ENCODE results near the gene DLG2. TPM values are rescaled to one million over a fixed set of nuclear protein-coding genes. Genes with fewer than 3 reads are reported as not detected.

The DLG2 gene
- total and polyA plus RNA-seq, 4 donors = 1.3 to 23.3 (median 10.9) TPM

GRCh38 chr11:83502041-83502440, 2125.1 kb downstream of the DLG2 start:
- no peaks in the 10 kb centered on the region for H3K4me1 ChIP-seq (ENCODE audit: control insufficient read depth in 1 of 2, insufficient read depth in 2 of 2, low read length in 2 of 2)
- intact Hi-C loops (cut with DNase I) = no loop called here
- DNase-seq (no peak), ATAC-seq (ENCODE audit: low FRiP score) (no peak)
- H3K36me3 ChIP-seq (ENCODE audit: control insufficient read depth in 1 of 2, insufficient read depth in 2 of 2, low read length in 1 of 2) = no peaks in the 10 kb centered on the region
- WGBS, 2 donors = 83 to 85% methylated on average over 3 of the region's 3 CpGs
- H3K27ac ChIP-seq (ENCODE audit: low read depth in 1 of 2, low read length in 2 of 2) = no peak overlapping the region
- H3K27me3 ChIP-seq (ENCODE audit: control insufficient read depth in 1 of 2, insufficient read depth in 2 of 2, low read length in 1 of 2) = no peaks in the 10 kb centered on the region
- H3K9me3 ChIP-seq (ENCODE audit: control insufficient read depth, low read length) = no peaks in the 10 kb centered on the region
- H3K4me3 ChIP-seq (ENCODE audit: low read length in 2 of 2) = no peak overlapping the region

- Histone ChIP-seq H3K36me3 (ENCODE audit: control insufficient read depth in 1 of 2, insufficient read depth in 2 of 2, low read length in 1 of 2) (no peaks in the 10 kb centered on the region), H3K27me3 (ENCODE audit: control insufficient read depth in 1 of 2, insufficient read depth in 2 of 2, low read length in 1 of 2) (no peaks in the 10 kb centered on the region), H3K9me3 (ENCODE audit: control insufficient read depth, low read length) (no peaks in the 10 kb centered on the region), H3K4me1 (ENCODE audit: control insufficient read depth in 1 of 2, insufficient read depth in 2 of 2, low read length in 2 of 2) (no peaks in the 10 kb centered on the region), H3K4me3 (ENCODE audit: low read length in 2 of 2) (no peak overlapping the region), H3K27ac (ENCODE audit: low read depth in 1 of 2, low read length in 2 of 2) (no peak overlapping the region)
- intact Hi-C loops (cut with DNase I) = no loop called here
- DNase-seq (no peak), ATAC-seq (ENCODE audit: low FRiP score) (no peak)
- 85 to 87% methylated on average over 1 of the region's 1 CpG for WGBS, 2 donors
Observed at GRCh38 chr11:83493917-83494316, 2133.2 kb downstream of the DLG2 start.

GRCh38 chr11:83493034-83493433, 2134.1 kb downstream of the DLG2 start:
- DNase-seq (no peak), ATAC-seq (ENCODE audit: low FRiP score) (no peak)
- Histone ChIP-seq H3K4me1 (ENCODE audit: control insufficient read depth in 1 of 2, insufficient read depth in 2 of 2, low read length in 2 of 2) (no peaks in the 10 kb centered on the region), H3K27ac (ENCODE audit: low read depth in 1 of 2, low read length in 2 of 2) (no peak overlapping the region), H3K36me3 (ENCODE audit: control insufficient read depth in 1 of 2, insufficient read depth in 2 of 2, low read length in 1 of 2) (no peaks in the 10 kb centered on the region), H3K27me3 (ENCODE audit: control insufficient read depth in 1 of 2, insufficient read depth in 2 of 2, low read length in 1 of 2) (no peaks in the 10 kb centered on the region), H3K9me3 (ENCODE audit: control insufficient read depth, low read length) (no peaks in the 10 kb centered on the region), H3K4me3 (ENCODE audit: low read length in 2 of 2) (no peak overlapping the region)
- intact Hi-C loops (cut with DNase I) = no loop called here
- WGBS, 2 donors = 55 to 57% methylated on average over 1 of the region's 1 CpG

- Histone ChIP-seq H3K27me3 (ENCODE audit: control insufficient read depth in 1 of 2, insufficient read depth in 2 of 2, low read length in 1 of 2) (no peaks in the 10 kb centered on the region), H3K36me3 (ENCODE audit: control insufficient read depth in 1 of 2, insufficient read depth in 2 of 2, low read length in 1 of 2) (no peaks in the 10 kb centered on the region), H3K4me3 (ENCODE audit: low read length in 2 of 2) (no peak overlapping the region), H3K27ac (ENCODE audit: low read depth in 1 of 2, low read length in 2 of 2) (no peak overlapping the region), H3K9me3 (ENCODE audit: control insufficient read depth, low read length) (no peaks in the 10 kb centered on the region), H3K4me1 (ENCODE audit: control insufficient read depth in 1 of 2, insufficient read depth in 2 of 2, low read length in 2 of 2) (no peaks in the 10 kb centered on the region)
- intact Hi-C loops (cut with DNase I) = no loop called here
- DNase-seq = no peak
- no peak for ATAC-seq (ENCODE audit: low FRiP score)
- 63 to 73% methylated on average over 6 of the region's 6 CpGs for WGBS, 2 donors
Observed at GRCh38 chr11:83483808-83484207, 2143.3 kb downstream of the DLG2 start.

- DNase-seq (no peak), ATAC-seq (ENCODE audit: low FRiP score) (no peak)
- Histone ChIP-seq H3K27ac (ENCODE audit: low read depth in 1 of 2, low read length in 2 of 2) (no peak overlapping the region), H3K27me3 (ENCODE audit: control insufficient read depth in 1 of 2, insufficient read depth in 2 of 2, low read length in 1 of 2) (no peaks in the 10 kb centered on the region), H3K4me1 (ENCODE audit: control insufficient read depth in 1 of 2, insufficient read depth in 2 of 2, low read length in 2 of 2) (no peaks in the 10 kb centered on the region), H3K4me3 (ENCODE audit: low read length in 2 of 2) (no peak overlapping the region), H3K36me3 (ENCODE audit: control insufficient read depth in 1 of 2, insufficient read depth in 2 of 2, low read length in 1 of 2) (no peaks in the 10 kb centered on the region), H3K9me3 (ENCODE audit: control insufficient read depth, low read length) (no peaks in the 10 kb centered on the region)
- intact Hi-C loops (cut with DNase I) = no loop called here
- 24 to 38% methylated on average over 3 of the region's 3 CpGs for WGBS, 2 donors
Observed at GRCh38 chr11:83480811-83481210, 2146.3 kb downstream of the DLG2 start.

- 74 to 81% methylated on average over 8 of the region's 8 CpGs for WGBS, 2 donors
- Histone ChIP-seq H3K9me3 (ENCODE audit: control insufficient read depth, low read length) (no peaks in the 10 kb centered on the region), H3K36me3 (ENCODE audit: control insufficient read depth in 1 of 2, insufficient read depth in 2 of 2, low read length in 1 of 2) (no peaks in the 10 kb centered on the region), H3K27me3 (ENCODE audit: control insufficient read depth in 1 of 2, insufficient read depth in 2 of 2, low read length in 1 of 2) (no peaks in the 10 kb centered on the region), H3K27ac (ENCODE audit: low read depth in 1 of 2, low read length in 2 of 2) (no peak overlapping the region), H3K4me3 (ENCODE audit: low read length in 2 of 2) (no peak overlapping the region), H3K4me1 (ENCODE audit: control insufficient read depth in 1 of 2, insufficient read depth in 2 of 2, low read length in 2 of 2) (no peaks in the 10 kb centered on the region)
- DNase-seq (no peak), ATAC-seq (ENCODE audit: low FRiP score) (no peak)
- intact Hi-C loops (cut with DNase I) = no loop called here
Observed at GRCh38 chr11:83480251-83480650, 2146.9 kb downstream of the DLG2 start.

- H3K4me1 ChIP-seq (ENCODE audit: control insufficient read depth in 1 of 2, insufficient read depth in 2 of 2, low read length in 2 of 2) = no peaks in the 10 kb centered on the region
- no peaks in the 10 kb centered on the region for H3K27me3 ChIP-seq (ENCODE audit: control insufficient read depth in 1 of 2, insufficient read depth in 2 of 2, low read length in 1 of 2)
- ATAC-seq (ENCODE audit: low FRiP score) (no peak), DNase-seq (no peak)
- H3K4me3 ChIP-seq (ENCODE audit: low read length in 2 of 2) = no peak overlapping the region
- no peaks in the 10 kb centered on the region for H3K9me3 ChIP-seq (ENCODE audit: control insufficient read depth, low read length)
- H3K27ac ChIP-seq (ENCODE audit: low read depth in 1 of 2, low read length in 2 of 2) = no peak overlapping the region
- H3K36me3 ChIP-seq (ENCODE audit: control insufficient read depth in 1 of 2, insufficient read depth in 2 of 2, low read length in 1 of 2) = no peaks in the 10 kb centered on the region
- intact Hi-C loops (cut with DNase I) = no loop called here
Observed at GRCh38 chr11:83477772-83478171, 2149.4 kb downstream of the DLG2 start.

GRCh38 chr11:83475760-83476159, 2151.4 kb downstream of the DLG2 start:
- H3K27me3 ChIP-seq (ENCODE audit: control insufficient read depth in 1 of 2, insufficient read depth in 2 of 2, low read length in 1 of 2) = no peaks in the 10 kb centered on the region
- ATAC-seq (ENCODE audit: low FRiP score) (no peak), DNase-seq (no peak)
- WGBS, 2 donors = 37 to 50% methylated on average over 3 of the region's 3 CpGs
- intact Hi-C loops (cut with DNase I) = no loop called here
- H3K36me3 ChIP-seq (ENCODE audit: control insufficient read depth in 1 of 2, insufficient read depth in 2 of 2, low read length in 1 of 2) = no peaks in the 10 kb centered on the region
- no peaks in the 10 kb centered on the region for H3K4me1 ChIP-seq (ENCODE audit: control insufficient read depth in 1 of 2, insufficient read depth in 2 of 2, low read length in 2 of 2)
- no peak overlapping the region for H3K4me3 ChIP-seq (ENCODE audit: low read length in 2 of 2)
- no peak overlapping the region for H3K27ac ChIP-seq (ENCODE audit: low read depth in 1 of 2, low read length in 2 of 2)
- no peaks in the 10 kb centered on the region for H3K9me3 ChIP-seq (ENCODE audit: control insufficient read depth, low read length)

GRCh38 chr11:83473743-83474142, 2153.4 kb downstream of the DLG2 start:
- Histone ChIP-seq H3K9me3 (ENCODE audit: control insufficient read depth, low read length) (no peaks in the 10 kb centered on the region), H3K27me3 (ENCODE audit: control insufficient read depth in 1 of 2, insufficient read depth in 2 of 2, low read length in 1 of 2) (no peaks in the 10 kb centered on the region), H3K36me3 (ENCODE audit: control insufficient read depth in 1 of 2, insufficient read depth in 2 of 2, low read length in 1 of 2) (no peaks in the 10 kb centered on the region), H3K4me1 (ENCODE audit: control insufficient read depth in 1 of 2, insufficient read depth in 2 of 2, low read length in 2 of 2) (no peaks in the 10 kb centered on the region), H3K4me3 (ENCODE audit: low read length in 2 of 2) (no peak overlapping the region), H3K27ac (ENCODE audit: low read depth in 1 of 2, low read length in 2 of 2) (no peak overlapping the region)
- intact Hi-C loops (cut with DNase I) = no loop called here
- 84 to 92% methylated on average over 3 of the region's 3 CpGs for WGBS, 2 donors
- no peak for DNase-seq
- ATAC-seq (ENCODE audit: low FRiP score) = no peak

All from aorta (tissue), 5 donors.